Activated CD8-positive, alpha-beta T cell treated with anti-CD3 and anti-CD28 coated beads for 36 hours (primary cell): Measurements from ENCODE around the gene MPHOSPH8. TPM values are rescaled to one million over a fixed set of nuclear protein-coding genes. Genes with fewer than 3 reads are reported as not detected.

Experiments
- ATAC-seq: fragments of 200-7000 bp; cut with Tn5 transposase; one replicate; pipeline ENCODE4 v1.10.0; 2021; ENCODE audit warnings: mild to moderate bottlenecking, moderate library complexity
- CTCF ChIA-PET: fragments of 350-600 bp; sonication (Branson Sonifier 250); formaldehyde crosslinking; loops from one replicate; lab custom pipeline; 2021; ENCODE audit warnings: antibody characterized with exemption; lab: Charles Lee
- POLR2A ChIA-PET: fragments of 350-600 bp; sonication (Branson Sonifier 250); formaldehyde crosslinking; loops from one replicate; lab custom pipeline; 2021; ENCODE audit warnings: antibody characterized with exemption; lab: Charles Lee
- DNase-seq: peaks from one replicate; pipeline ENCODE4 v3.0.0-alpha.2; 2020
- H3K27ac Mint-ChIP-seq: one replicate; pipeline ENCODE4 v1.8.0; 2021; ENCODE audit warnings: mild to moderate bottlenecking, mixed read lengths
- H3K27me3 Mint-ChIP-seq: one replicate; pipeline ENCODE4 v1.8.0; 2021; ENCODE audit warnings: mixed read lengths
- H3K36me3 Mint-ChIP-seq: one replicate; pipeline ENCODE4 v1.8.0; 2021; ENCODE audit warnings: low read depth, mixed read lengths
- H3K4me1 Mint-ChIP-seq: one replicate; pipeline ENCODE4 v1.8.0; 2021; ENCODE audit warnings: low read depth, mixed read lengths
- H3K4me3 Mint-ChIP-seq: one replicate; pipeline ENCODE4 v1.8.0; 2021; ENCODE audit warnings: mild to moderate bottlenecking, moderate library complexity, mixed read lengths
- H3K9me3 Mint-ChIP-seq: one replicate; pipeline ENCODE4 v1.8.0; 2021; ENCODE audit warnings: mixed read lengths
- intact Hi-C: fragments of 100-400 bp; cut with micrococcal nuclease; formaldehyde crosslinking; loops from one replicate; pipeline ENCODE4 v1.10.0; 2022
- total RNA-seq, 2 experiments: library from RNA; stranded (reverse); gene quantifications; one replicate each; pipeline ENCODE4 v1.2.3, GENCODE V29; 2021
- TF ChIP-seq, protein P1 (sequence below): fragments of 200-600 bp; IDR thresholded peaks from one replicate; pipeline ENCODE4 v1.8.0; 2022; ENCODE audit warnings: antibody characterized with exemption, mild to moderate bottlenecking

MPHOSPH8 gene
- total RNA-seq, 2 experiments from 2014 or later, result 26.9 to 27.4 TPM

DNA sequence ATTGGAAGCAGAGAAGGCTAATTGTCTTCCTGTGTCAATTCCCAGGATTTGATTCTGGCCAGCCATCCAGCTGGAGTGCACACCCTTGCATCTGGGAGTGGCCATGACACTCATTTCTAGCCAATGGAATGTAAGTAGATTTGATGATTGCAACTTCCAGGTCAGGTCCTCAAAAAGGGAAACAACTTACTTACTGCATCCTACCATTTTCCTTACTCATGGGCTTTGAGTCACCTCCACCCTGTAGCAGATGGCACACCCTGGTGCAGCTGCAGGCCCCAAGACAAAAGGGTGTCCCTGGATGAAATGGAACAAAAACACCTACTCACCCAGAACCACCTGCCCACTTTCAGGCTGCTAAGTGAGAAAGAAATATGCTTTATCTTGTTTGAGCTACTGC lies 27.3 kb upstream of the MPHOSPH8 start:
- TF ChIP-seq, protein P1, sequence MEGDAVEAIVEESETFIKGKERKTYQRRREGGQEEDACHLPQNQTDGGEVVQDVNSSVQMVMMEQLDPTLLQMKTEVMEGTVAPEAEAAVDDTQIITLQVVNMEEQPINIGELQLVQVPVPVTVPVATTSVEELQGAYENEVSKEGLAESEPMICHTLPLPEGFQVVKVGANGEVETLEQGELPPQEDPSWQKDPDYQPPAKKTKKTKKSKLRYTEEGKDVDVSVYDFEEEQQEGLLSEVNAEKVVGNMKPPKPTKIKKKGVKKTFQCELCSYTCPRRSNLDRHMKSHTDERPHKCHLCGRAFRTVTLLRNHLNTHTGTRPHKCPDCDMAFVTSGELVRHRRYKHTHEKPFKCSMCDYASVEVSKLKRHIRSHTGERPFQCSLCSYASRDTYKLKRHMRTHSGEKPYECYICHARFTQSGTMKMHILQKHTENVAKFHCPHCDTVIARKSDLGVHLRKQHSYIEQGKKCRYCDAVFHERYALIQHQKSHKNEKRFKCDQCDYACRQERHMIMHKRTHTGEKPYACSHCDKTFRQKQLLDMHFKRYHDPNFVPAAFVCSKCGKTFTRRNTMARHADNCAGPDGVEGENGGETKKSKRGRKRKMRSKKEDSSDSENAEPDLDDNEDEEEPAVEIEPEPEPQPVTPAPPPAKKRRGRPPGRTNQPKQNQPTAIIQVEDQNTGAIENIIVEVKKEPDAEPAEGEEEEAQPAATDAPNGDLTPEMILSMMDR, result no peak
- H3K9me3 Mint-ChIP-seq, result peaks cover 12% of the 10 kb centered on the region
- H3K27me3 Mint-ChIP-seq, result peaks cover 22% of the 10 kb centered on the region
- DNase-seq (no peak), ATAC-seq (no peak)
- no peak overlapping the region for H3K27ac Mint-ChIP-seq
- H3K36me3 Mint-ChIP-seq, result peaks cover 28% of the 10 kb centered on the region
- intact Hi-C loops, result no loop called here
- H3K4me3 Mint-ChIP-seq, result no peak overlapping the region
- CTCF ChIA-PET, result interaction anchor here (2.1 kb wide), 1 partner anchor 13 kb away, joined by 4 read pairs; no protein-coding TSS in a partner anchor
- peaks cover 5% of the 10 kb centered on the region for H3K4me1 Mint-ChIP-seq
- POLR2A ChIA-PET, result no interaction called here

DNA sequence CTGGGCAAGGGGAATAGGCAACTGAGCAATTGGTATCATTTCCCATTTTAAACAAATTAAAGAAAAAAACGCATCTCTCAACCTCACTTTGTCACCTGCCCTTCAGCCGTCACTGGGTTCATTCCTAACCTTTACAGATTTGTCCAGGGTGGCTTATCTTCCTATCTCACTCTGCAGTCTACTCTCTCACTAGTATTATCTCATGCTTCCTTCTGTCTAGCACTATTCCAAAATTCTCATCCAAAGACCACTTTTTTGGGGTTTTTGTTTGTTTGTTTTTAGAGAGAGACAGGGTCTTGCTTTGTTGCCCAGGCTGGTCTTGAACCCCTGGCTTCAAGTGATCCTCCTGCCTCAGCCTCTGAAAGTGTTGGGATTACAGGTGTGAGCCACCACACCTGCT lies 26.7 kb upstream of the MPHOSPH8 start:
- peaks cover 22% of the 10 kb centered on the region for H3K27me3 Mint-ChIP-seq
- ChIA-PET POLR2A (interaction anchor here (0.6 kb wide), 1 partner anchor 50 kb away, joined by 3 read pairs; no protein-coding TSS in a partner anchor), CTCF (interaction anchor here (2.1 kb wide), 1 partner anchor 12 kb away, joined by 4 read pairs; no protein-coding TSS in a partner anchor)
- DNase-seq, result no peak
- H3K4me1 Mint-ChIP-seq, result peaks cover 5% of the 10 kb centered on the region
- H3K4me3 Mint-ChIP-seq, result no peak overlapping the region
- H3K36me3 Mint-ChIP-seq, result peaks cover 28% of the 10 kb centered on the region
- intact Hi-C loops, result no loop called here
- no peak overlapping the region for H3K27ac Mint-ChIP-seq
- ATAC-seq, result no peak
- TF ChIP-seq, protein P1, result no peak
- H3K9me3 Mint-ChIP-seq, result peaks cover 12% of the 10 kb centered on the region

DNA sequence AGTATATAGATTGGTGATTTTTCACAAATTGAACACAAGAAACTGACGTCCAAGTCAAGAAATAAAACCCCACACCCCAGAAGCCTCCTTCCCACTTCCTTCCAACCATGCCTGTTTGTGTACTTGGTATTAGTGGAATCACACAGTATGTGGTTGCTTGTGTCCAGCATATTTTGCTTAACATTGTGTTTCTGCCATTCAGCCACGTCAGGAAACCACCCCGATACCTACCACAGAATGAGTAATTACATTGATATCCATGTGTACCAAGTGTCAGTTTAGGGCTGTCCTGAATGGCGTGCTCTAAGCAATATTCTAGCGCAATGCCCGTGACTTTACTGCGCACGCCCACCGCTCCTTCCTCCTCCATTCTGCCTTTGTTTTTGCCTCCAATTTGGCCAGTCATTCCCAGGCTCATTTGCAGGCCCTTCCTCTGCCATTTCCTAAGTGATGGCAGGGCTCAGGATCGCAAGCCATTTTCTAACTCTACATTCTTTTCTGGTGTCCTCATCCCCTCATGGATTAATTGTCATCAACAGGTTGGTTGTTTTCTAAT lies 25.9 kb upstream of the MPHOSPH8 start:
- TF ChIP-seq, protein P1, result no peak
- H3K27ac Mint-ChIP-seq, result no peak overlapping the region
- peaks cover 4% of the 10 kb centered on the region for H3K4me1 Mint-ChIP-seq
- intact Hi-C loops, result no loop called here
- ATAC-seq, result no peak
- H3K36me3 Mint-ChIP-seq, result peaks cover 28% of the 10 kb centered on the region
- ChIA-PET CTCF (interaction anchor here (0.7 to 2.1 kb wide), 2 partner anchors 10 to 12 kb away, joined by 3 to 4 read pairs; no protein-coding TSS in a partner anchor), POLR2A (interaction anchor here (0.6 kb wide), 1 partner anchor 50 kb away, joined by 3 read pairs; no protein-coding TSS in a partner anchor)
- DNase-seq, result no peak
- H3K27me3 Mint-ChIP-seq, result peaks cover 21% of the 10 kb centered on the region
- peaks cover 12% of the 10 kb centered on the region for H3K9me3 Mint-ChIP-seq
- H3K4me3 Mint-ChIP-seq, result no peak overlapping the region

DNA sequence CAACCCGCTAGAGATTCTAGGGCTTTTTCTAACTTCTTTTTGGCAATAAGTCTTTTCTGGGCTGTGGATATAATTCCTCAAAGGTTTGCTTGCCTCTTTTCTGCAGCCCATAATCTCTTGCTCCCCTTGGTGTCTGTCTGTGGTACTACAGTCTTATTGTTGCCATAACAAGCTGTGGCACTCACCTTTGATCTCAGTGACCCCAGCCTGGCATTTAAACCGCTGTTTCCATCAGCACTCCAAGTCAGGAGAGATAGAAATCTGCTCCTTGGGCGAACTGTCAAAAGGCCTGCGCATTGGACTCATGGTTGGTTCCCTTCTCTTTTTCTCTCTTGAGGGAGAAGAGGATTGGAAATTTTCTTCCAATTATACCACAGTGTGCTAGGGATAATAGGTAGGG lies 14.5 kb upstream of the MPHOSPH8 start:
- Mint-ChIP-seq H3K36me3 (peaks cover 7% of the 10 kb centered on the region), H3K27ac (no peak overlapping the region), H3K4me3 (no peak overlapping the region), H3K4me1 (peaks cover 3% of the 10 kb centered on the region), H3K27me3 (peaks cover 20% of the 10 kb centered on the region), H3K9me3 (peaks cover 6% of the 10 kb centered on the region)
- peak; percentile 67 for ATAC-seq
- intact Hi-C loops, result no loop called here
- ChIA-PET CTCF (interaction anchor here (0.9 to 1.9 kb wide), 4 partner anchors 8 to 55 kb away, joined by 4 to 11 read pairs (median 6); partner anchors contain the start of gene MPHOSPH8), POLR2A (interaction anchor here (0.7 kb wide), 1 partner anchor 1143 kb away, joined by 4 read pairs; no protein-coding TSS in a partner anchor)
- DNase-seq, result peak; percentile 40
- TF ChIP-seq, protein P1, result peak; percentile 45

DNA sequence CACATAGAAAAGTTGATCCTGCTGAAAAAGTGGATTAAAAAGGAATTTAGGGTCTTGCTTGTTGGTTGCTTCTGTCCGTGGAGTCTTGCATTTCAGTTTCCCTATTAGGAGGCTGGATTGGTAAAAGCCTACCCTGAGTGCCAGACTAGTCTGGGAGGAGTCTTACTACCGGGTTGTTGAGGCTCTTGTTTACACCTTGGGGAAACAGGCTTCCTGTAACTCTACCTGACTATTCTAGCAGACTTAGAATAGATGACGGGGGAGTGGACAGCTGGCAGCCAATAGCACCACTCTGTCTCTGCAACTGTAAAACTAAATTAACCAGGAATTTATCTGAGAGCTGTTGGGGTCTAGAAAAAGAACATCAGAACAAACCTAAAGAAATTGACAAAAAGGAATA lies 11.3 kb upstream of the MPHOSPH8 start:
- H3K27ac Mint-ChIP-seq, result no peak overlapping the region
- ChIA-PET POLR2A (no interaction called here), CTCF (no interaction called here)
- TF ChIP-seq, protein P1, result no peak
- DNase-seq, result no peak
- peaks cover 6% of the 10 kb centered on the region for H3K9me3 Mint-ChIP-seq
- ATAC-seq, result no peak
- H3K4me1 Mint-ChIP-seq, result peaks cover 3% of the 10 kb centered on the region
- intact Hi-C loops, result no loop called here
- H3K36me3 Mint-ChIP-seq, result peaks cover 7% of the 10 kb centered on the region
- H3K4me3 Mint-ChIP-seq, result no peak overlapping the region
- H3K27me3 Mint-ChIP-seq, result peaks cover 20% of the 10 kb centered on the region
